Loucy (cell line): ENCODE results near the gene SLC17A6.

ENCODE experiments used
- CTCF ChIP-seq: fragments of 200-600 bp; sonication (generic); conservative IDR thresholded peaks from 2 replicates; pipeline ENCODE4 v1.5.1; 2014; ENCODE audit warnings: mild to moderate bottlenecking, antibody characterized with exemption, low read length
- EZH2phosphoT487 ChIP-seq: fragments of 200-600 bp; IDR thresholded peaks from 2 replicates; pipeline ENCODE4 v1.6.1; 2018; ENCODE audit warnings: antibody characterized with exemption, mild to moderate bottlenecking, moderate library complexity, borderline replicate concordance

GRCh38 chr11:22392561-22392960 lies 54.4 kb downstream of the SLC17A6 start:
- no peak for TF ChIP-seq CTCF
- no peak for TF ChIP-seq EZH2phosphoT487
